HG02610 (cell line): ENCODE measurements around the gene ZFTA.
"Not testable (repeated sequence)": the region's sequence is repeated elsewhere in the genome, so short reads cannot be mapped to it uniquely, and the experiment has no call there.

Experiments
- ATAC-seq: cut with Tn5 transposase; IDR thresholded peaks from one replicate; pipeline ENCODE4 v1.9.1; 2021; ENCODE audit warnings: mild to moderate bottlenecking, moderate library complexity; ENCODE audit not compliant: unreplicated experiment

The ZFTA gene

DNA sequence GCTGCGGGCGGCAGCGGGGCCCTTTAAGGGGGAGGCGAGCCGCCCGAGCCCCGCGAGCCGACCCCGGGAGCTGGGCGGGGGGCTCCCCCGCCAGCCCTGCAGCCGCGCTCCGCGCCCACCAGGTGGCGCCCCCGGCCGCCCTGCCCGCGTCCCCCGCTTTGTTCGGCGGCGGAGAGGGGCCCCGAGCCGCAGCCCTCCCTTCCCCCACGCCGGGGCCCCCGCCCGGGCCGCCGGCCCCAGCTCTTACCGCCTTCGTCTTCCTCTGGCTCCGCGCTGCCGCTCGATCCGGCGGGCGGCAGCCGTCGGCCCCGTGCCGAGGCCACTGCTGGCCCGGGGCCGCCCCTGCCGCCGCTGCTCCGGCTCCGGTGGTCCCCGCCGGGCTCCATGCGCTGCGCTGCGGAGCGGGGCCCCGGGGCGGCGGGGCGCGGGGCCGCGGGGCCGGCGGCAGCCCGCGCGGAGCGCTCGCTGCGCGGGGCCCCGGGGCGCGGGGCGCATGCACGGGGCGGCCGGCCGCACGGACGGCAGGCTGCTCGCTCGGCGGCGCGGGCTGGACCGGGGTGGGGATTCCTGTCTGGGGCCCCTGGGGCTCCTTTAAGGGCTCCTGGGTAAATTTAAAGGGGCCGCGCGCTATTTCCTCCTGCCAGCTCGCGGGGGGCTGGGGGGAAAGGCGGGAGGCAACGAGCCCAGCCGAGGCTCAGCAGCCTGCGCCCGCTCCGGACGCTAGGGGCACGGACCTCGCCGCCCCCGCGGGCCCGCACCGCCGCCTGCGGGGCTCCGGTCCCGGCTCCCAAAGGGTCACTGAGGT is at the start of gene ZFTA:
TSS of gene ZFTA (minus strand) at position 539 of the 805 bp plus-strand sequence. CDS start at position 386, 153 bp downstream.
- ATAC-seq, result peak; percentile 36

DNA sequence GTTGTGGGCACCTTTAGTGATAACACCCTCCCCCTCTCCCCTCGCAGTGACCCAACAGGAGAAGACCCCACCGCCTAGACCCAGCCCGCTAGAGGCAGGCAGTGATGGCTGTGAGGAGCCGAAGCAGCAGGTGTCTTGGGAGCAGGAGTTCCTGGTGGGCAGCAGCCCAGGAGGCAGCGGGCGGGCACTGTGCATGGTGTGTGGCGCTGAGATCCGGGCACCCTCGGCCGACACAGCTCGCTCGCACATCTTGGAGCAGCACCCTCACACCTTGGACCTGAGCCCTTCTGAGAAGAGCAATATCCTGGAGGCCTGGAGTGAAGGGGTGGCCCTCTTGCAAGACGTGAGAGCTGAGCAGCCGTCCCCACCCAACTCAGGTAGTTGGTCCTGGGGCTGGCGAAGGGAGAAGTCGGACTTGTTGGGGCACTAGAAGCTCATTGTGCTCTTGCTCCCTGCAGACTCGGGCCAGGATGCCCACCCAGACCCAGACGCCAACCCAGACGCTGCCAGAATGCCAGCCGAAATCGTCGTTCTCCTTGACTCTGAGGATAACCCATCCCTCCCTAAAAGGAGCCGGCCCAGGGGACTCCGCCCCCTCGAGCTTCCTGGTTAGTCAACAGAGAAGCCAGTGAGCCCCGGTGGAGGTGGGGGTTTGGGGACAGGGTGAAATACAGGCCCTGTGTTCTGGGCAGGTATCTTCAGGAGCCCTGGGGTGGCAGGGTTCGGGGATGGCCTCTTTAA is 49.4 kb upstream of the ZFTA start:
- no peak for ATAC-seq

- no peak for ATAC-seq
These were observed 48.2 kb upstream of the ZFTA start for GRCh38 chr11:63816732-63817131.

DNA sequence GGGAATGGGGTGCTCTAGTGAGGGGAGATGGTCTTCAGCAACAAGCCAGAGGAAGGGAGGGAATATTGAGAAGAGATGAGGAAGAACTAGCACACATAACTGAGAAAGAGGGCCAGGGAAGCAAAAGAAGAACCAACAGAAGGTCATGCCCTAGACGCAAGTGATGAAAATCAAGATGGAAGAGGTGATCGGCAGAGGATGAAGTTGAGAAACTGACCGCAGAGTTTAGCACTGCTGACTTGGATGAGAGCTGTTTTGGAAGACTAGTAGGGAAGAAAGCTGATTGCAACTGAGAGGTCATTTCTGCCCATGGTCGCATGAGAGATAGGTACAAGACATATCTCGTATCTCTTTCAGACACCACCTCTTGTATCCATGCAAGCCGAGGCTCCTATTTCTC is 47.6 kb upstream of the ZFTA start:
- ATAC-seq, result no peak

DNA sequence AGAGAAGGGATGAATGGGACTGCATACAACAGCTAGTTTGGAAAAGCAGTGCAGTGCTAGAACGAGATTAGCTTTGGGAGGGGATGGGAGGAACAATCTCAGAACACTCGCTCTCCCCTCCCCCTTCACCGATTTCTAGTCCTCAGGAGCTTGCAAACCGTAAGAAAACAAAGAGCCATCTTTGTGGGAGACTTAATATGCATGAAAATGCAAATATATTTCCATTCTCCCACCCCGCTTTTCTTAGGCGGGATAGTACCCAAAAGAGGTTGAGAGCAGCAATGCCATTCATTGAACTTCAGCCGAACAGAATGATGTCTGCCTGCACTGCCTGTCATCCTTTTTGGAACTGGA is 45.8 kb upstream of the ZFTA start:
- no peak for ATAC-seq

DNA sequence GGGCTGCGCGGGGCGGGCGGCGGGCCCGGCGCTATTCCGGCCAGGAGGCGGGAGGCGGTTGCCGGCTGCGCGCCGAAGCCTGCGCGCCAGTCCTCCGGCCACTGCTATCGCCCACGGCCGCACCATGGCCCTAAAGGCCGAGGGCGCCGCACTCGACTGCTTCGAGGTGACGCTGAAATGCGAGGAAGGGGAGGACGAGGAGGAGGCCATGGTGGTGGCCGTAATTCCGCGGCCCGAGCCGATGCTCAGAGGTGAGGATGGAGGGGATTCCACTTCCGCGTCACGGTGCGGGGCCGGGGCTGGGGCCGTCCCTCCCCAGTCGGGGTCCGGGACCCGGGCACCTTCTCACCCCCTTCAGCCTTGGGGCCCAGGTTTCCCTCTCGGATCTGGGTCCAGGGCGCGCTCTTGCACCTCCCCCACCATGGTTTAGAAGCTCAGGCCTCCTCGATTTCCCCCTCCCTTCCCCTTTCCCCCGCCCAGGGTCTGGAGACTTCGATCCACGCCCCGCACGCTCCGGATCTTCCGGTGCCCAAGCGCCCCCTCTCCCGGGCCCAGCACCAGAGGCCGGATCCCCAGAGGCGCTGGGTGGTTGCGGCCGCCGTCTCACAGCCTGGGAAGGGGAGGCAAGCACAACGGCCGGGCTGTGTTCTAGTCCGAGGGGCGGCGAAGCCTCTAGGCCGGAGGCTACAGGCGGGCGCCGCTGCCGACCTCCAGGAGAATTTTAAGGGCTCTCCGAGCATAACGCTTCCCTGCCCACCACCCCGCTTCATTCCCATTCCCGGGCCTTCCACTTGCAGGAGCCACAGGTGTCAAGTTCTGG is 45.2 kb upstream of the ZFTA start:
- peak; percentile 38 for ATAC-seq

DNA sequence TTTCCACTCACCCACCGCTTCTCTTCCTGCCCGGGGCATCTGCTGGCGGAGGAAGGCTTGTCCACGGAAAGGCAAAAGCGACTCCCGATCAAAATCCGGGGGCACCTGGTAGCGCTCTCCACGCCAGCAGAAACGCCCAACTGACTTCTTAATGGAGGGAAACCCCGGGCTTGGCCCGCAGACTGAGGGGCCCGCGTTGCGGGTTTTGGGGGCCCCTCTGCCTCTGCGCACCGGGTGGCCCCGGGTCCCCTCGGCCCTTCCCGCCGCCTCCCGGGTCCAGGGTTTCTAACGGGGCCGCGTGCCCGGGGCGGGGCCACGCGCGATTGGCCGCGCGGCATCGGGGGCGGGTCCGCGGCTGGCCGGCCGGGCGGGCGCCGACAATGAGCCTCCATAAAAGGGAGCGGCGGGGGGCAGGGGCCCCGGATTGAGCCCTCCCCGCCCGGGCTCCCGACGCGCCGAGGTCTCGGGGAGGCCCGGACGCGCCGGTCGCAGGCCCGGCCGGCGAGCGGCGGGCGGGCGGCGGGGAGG is 44.5 kb upstream of the ZFTA start, which contains the start of gene SPINDOC:
TSS of gene SPINDOC (plus strand) at position 422 of the 528 bp plus-strand sequence. CDS start 231 bp downstream, outside the sequence.
- peak; percentile 85 for ATAC-seq

DNA sequence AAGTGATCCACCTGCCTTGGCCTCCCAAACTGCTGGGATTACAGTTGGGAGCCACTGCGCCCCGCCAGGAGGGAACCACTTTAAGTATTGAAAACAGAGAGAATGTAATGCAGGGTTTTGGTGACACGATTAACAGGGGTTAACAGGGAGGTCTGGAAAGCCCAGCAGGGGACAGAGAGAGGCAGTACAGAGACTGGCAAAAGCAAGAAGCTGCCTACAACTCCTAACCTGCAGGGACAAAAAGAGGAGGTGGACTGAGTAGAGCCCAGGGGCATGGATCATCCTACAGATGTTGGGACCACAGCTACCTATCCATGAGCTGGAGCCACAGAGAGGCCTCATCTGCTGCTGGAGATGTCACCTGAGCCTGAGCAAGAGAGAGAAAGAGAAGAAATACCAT is 42.9 kb upstream of the ZFTA start:
- ATAC-seq, result no peak

DNA sequence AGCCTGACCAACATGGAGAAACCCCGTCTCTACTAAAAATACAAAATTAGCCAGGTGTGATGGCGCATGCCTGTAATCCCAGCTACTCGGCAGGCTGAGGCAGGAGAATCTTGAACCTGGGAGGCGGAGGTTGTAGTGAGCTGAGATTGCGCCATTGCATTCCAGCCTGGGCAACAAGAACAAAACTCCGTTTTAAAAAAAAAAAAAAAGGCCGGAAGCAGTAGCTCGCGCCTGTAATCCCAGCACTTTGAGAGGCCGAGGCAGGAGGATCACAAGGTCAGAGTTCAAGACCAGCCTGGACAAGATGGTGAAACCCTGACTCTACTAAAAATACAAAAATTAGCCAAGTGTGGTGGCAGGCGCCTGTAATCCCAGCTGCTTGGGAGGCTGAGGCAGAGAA is 41.8 kb upstream of the ZFTA start:
- ATAC-seq, result not testable (repeated sequence)

DNA sequence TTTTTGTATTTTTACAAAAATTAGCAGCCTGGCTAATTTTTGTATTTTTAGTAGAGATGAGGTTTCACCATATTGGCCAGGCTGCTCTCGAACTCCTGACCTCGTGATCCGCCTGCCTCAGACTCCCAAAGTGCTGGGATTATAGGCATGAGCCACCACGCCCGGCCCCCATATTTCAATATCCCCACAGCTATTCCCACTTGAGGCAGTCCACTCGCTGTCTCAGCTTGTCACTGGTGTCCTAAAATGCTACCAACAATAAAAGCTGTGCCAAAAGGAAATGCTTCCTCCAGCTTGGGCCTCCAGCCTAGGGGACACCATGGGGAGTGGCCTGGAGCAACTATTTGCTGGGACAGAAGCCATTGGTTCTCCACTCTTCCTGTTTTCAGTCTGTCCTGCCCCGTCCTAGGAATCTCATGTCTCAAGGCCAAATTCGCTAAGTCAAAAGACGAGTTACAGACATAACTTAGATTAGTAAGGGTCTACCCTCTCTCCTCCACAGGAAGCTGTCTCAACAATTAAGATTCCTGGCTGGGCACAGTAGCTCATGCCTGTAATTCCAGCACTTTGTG is 37.4 kb upstream of the ZFTA start:
- ATAC-seq, result no peak

- no peak for ATAC-seq
These were observed 35.7 kb upstream of the ZFTA start for GRCh38 chr11:63804259-63804658.

- no peak for ATAC-seq
These were observed 34.3 kb upstream of the ZFTA start for GRCh38 chr11:63802637-63803414.

- ATAC-seq, result no peak
These were observed 32.3 kb upstream of the ZFTA start for GRCh38 chr11:63800921-63801320.

DNA sequence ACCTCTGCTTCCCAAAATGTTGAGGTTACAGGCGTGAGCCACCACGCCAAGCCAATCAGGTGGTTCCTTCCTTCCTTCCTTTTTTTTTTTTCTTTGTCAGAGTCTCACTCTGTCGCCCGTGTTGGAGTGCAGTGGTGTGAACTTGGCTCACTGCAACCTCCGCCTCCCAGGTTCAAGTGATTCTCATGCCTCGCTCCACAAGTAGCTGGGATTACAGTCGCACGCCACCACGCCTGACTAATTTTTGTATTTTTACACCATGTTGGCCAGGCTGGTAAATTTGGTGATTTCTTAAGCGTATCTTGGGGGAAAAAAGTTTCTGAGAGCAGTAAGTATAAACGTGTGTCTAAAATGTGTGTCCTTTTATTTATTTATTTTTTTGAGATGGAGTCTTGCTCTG is 26.5 kb upstream of the ZFTA start:
- ATAC-seq, result no peak

DNA sequence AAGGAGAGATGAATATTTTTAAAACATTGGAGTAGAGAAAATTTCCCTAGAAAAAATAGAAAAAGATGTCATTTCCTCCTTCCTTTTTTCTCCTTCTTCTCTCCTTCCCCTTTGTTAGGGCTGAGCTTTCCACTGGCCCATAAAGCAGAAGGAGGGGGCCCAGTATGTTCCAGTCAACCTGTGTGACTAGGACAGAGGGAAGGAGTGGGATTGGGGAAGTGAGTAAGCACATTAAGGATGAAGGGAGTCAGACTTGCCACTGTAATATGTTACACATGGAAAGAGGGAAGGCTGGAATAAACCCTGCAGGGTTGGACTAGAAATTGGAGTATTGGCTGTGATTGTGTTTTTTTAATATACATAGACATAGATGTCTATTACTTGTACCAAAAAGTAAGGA is 24.6 kb upstream of the ZFTA start:
- no peak for ATAC-seq

DNA sequence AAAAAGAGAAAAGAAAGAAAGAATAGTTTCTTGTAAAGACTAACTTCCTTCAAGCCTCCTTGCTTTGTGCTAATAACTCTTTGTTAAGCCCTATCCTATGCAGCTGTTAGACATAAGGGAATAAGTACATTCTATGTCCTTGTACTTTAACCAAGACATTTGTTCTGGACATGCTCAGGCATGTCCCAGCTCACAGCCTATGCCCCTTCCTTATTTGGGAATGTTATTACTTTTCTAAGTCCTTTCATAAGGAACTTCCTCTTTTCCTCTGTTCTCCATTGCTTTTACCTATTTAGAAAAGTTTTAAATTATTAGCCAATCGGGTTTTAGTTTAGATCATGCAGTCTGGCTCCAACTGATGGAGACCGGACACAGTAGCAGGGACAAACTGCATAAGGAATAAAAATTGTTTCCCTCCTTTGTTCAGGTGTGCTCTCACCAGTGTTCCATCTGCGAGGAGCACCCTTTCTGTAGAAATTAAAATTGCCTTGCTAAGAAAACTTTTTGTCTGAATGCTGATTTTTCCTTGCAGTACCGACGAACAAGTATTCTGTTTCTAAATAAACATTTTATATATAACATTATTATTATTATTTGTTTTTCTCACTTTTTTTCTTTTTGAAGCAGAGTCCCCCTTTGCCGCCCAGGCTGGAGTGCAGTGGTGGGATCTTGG is 23.1 kb upstream of the ZFTA start:
- no peak for ATAC-seq

DNA sequence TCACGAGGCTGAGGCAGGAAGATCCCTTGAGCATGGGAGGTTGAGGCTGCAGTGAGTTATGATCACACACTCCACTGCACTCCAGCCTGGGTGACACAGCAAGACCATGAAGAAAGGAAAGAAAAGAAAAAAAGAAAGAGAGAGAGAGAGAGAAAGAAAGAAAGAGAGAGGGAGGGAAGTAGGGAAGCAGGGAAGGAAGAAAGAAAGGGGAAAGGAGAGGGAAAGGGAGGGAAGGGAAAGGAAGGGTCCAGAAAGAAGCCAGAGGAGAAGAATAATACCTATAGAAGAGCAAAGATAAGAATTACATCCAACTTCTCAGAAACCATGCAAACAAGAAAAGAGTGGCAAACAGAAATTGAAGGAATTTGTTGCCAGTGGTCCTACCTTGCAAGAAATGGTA is 17.2 kb upstream of the ZFTA start:
- no peak for ATAC-seq

GRCh38 chr11:63783925-63784592 is 15.5 kb upstream of the ZFTA start:
- no peak for ATAC-seq

DNA sequence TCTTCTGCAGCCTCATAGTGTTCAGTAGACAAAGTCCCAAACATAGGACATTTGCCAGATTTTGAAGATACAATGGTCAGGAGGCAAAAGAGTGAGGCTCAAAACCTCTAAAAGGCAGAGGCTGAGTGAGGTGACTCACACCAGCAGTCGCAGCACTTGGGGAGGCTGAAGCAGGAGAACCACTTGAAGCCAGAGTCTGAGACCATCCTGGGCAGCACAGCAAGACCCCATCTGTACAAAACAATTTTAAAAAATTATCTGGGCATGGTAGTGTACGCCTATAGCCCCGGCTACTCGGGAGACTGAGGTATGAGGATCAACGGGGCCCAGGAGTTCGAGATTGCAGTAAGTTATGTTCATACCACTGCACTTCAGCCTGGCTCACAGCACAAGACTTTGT is 14.2 kb upstream of the ZFTA start:
- no peak for ATAC-seq
